ENCODE data around the gene LGALSL.
A peak's percentile ranks its signal among the peaks of the same experiment; 100 is the strongest.

The LGALSL gene

DNA sequence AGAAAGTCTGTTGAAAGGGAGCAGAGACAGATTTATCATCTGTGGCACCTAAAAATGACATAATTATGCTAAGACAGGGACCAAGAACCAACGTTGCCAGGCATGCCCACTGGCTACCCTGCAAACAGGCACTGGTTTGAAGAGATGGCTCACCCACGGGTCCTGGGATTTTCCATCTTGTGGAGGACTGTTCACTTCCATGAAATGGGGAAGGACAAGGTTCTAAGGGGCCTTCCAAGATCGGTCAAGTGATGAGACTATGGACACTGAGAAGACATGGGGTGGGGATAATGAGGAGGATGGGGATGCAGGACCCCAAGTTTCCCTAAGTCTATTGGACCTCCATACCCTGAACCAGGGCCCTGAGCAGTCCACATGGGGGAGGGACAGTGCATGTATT, 18.9 kb downstream of the LGALSL start:
- no peak for DNase-seq

DNA sequence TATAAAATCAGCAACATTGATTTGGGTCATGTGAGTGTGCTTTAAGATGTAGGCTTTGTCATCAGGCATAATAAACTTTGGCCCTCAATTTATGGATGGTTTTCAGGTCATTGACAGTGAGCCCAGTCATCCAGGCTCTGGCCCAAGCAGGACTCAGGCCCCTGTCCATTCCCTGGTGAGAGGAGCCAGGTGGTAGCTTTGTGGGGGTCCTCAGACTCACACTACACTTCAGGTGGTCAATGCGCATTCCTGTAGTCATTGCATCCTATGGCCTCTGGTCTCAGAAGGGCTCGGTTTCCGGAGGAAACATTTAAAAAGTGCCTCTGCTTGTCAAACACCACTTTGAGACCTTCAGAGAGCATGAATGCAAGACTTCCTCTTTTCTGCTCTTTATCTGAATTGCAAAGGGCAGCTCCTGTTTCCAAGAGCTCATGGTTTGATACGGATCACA, 20.2 kb downstream of the LGALSL start:
- no peak for DNase-seq

DNA sequence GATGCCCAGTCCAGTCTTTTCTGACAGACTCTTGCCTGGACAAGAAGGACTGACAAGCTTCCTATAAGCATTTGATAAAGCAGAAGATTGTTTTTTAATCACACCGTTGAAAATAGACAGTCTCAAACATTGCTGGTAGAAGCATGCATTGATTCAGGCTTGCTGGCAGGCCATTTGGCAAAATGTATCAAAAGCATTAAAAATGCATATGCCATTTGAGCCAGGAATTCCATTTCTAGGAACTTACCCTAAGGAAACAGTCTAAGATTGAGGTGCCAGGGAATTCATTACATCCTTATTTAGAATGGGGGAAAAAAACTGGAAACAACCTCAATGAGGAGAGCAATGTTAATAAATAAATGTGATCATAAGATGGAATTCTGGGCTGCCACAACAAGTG, 20.7 kb downstream of the LGALSL start:
- DNase-seq: no peak

DNA sequence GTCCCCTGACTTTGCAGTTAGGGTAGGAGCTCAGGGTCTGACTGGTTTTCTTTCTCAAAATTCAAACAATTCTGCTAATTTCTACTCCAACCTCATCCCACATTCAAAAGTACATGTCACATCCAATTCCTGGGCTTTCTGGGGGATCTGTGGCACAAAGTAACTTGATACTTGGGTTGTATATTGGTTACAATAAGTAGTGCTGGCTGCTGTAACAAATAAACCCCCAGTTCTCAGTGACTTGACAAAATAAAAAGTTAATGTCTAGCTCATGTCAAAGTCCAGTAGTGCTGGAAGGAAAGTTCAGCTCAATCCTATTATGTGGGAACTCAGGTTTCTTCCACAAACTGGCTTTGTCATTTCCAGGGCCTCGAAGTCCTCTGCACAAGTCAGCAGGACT, 23.1 kb downstream of the LGALSL start:
- DNase-seq: no peak

DNA sequence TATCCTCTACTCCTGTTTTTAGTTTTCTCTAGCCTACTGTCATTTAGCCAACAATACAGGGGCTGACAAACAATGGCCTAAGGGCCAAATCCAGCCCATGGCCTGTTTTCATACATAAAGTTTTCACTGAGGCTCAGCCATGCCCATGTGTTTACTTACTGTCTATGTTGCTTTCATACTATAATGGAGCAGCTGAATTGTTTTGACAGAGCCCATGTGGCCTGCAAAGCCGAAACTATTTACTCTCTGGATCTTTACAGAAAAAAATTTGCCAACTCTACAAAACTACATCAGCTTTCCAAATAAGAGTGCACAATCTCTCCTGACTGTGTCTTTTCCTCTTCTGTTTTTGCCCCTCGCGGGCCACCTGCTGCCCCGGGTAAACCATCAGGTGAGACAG, 24.0 kb downstream of the LGALSL start:
- no peak for DNase-seq

DNA sequence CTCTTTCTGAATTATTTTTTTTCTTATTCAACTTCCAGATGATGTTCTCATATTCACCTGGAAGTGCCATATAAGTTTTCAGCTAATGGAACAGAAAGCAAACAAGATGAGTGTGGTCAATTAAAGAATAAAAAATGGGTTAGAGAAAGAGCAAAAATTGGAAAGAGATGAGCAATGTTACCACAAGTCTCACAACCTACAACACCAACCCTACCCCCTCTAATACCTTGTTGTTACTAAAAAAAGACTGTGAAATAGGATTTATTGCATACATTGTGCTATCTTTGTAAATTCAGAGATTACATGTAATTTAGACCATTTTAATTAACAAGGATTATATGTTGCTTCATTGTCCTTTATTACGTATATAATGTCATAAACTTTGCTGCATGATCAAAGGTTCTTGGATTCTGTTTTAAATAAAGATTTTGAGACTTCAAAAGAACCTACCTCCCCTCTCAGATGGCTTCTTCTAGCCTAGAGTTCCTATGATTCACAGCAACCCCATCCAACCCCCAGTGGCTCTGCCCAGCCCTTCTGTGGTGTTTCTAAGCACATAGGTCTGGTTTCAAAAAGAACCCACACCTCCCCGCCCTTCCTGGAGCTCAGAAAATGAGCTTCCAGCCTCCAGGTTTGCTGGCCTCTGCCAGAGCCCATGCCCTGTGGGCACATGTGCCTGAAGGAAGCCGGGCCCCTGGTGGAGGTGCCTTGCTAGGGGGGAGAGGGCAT, 24.7 kb downstream of the LGALSL start:
- no peak for DNase-seq

DNA sequence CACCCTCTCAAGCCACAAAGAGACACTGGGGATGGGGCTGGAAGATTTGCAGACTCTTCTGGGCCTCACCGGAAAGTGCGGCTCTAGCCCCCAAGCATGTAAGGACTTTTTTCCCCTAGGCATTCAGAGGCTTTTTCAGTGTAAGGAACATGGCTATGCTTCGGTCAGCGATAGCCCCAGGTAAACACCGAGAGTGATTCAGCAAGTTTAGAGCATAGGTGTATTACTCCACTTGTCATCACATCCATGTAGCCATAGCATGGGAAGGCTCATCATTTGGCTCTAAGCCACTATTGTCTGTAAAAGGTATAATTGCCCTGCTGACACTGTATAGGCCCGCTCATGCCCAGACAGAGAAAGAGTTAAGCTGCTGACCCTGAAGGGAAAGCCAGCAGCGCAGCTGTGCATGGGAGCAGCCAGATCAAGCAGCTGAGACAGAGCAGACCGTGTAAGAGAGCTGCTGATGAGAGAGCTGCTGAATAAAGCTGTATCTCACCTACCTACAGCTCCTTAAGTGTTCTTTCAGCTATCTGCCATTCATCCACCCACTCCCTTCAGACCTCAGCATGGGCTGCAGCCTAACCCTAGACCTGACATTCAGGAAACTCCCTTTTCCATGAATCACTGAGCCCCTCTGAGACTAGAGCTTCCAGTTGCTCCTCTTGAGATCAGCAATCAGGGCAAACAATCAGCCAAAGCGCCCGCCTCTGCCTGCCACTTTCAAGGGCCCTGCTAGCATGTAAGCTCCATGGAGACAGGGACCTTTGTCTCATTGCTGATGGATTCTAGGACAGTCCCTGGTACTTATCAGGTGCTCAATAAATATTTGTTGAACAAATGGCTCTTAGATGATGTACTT, 25.5 kb downstream of the LGALSL start:
- no peak for DNase-seq

DNA sequence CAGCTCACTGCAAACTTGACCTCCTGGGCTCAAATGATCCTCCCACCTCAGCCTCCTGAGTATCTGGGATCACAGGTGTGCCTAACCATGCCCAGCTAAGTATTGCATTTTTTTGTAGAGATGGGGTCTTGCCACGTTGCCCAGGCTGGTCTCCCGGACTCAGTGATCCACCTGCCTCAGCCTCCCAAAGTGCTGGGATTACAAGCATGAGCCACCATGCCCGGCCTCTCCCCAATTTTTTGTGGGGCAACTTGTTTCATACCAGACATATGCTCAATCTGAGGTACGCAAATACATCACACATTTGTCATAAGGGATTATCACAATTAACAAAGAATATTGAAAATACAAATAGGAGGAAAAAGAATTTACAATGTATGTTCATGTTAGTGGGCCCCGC, 27.7 kb downstream of the LGALSL start:
- no peak for DNase-seq

DNA sequence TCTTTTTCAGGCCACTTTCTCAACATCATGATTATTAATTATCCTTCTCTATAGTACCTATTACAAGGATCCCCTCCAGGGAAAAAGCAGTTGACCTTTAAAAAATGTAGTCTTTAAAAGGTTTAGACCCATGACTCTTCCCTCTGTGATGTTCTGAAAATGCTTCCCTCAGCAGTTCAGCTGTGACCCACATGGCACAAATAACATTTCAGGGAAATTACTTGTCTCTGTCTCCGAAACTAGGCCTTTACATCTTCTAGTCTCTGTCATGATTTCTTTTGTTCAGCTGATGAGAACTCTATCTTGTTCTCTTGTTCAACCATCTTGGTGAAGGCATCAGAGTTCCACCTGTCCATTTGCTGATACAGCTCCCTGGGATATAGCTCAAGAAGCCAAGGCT, 28.3 kb downstream of the LGALSL start:
- no peak for DNase-seq

DNA sequence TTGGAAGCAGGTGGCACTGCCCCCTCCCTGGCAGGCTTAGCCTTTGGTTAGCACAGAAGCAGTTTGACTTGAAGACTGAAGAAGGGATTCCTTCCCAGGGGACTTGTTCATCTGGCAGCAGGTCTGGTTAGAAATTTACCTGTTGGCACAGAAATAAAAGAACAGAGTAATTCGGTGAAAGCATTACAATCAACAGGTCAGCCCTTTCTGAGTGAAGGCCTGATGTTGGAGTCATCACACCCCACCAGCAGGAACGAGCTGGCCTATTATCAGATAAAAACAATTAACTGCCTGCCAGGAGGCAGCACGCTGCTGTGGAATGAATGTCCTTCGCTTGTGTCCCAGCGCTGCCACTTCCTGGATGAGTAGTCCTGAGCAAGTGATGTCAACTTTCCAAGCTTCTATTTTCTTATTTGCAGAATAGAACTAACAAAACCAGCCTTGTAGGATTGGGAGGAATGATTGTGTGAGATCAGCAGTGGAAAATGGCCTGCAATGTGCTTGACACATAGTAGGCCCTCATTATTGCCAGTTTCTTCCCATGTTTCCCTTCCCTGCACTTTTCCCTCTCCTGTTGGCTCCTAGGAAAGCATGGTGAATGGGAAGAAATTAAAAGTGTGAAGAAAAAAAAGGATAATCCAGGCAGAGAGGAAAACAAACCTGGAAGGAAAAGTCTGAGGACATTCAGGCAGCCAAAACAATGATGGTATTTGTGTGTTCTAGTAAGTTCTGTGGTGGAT, 29.0 kb downstream of the LGALSL start:
- DNase-seq: no peak

DNA sequence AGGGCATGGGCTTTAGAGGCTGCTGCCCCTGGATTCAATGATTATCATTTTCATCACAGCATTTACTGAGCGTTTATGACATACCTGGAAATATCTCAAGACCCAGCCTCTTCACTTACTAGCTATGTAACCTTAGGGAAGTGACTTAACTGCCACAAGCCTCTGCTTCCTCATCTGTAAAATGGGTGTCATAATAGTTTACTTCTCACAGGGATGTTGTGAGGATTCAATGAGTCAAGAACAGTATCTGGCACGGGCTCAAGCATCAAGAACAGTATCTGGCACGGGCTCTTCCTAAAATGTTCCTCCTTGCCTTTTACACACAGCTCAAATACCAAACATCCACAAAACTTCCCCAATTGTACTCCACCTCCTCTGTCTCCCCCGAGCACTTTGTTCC, 31.4 kb downstream of the LGALSL start:
- DNase-seq: no peak

DNA sequence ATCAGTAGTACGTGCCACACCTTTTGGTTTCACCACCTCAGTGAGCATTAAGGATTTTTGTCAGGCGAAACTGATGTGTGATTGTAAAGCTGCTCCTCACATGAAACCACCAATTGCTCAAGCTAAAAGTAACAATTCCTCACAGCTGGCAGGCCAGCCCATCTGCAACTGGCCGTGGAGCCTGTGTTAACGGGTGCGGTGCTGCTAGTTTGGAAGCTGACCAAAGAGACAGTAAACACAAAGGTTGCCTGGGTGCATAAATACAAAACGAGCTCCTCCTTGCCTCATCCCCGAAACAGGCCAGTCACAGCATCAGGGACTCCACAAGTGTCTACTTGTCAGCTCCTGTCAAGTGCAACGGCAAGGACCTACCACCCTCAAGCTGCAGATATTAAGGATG, 32.0 kb downstream of the LGALSL start:
- DNase-seq: no peak

DNA sequence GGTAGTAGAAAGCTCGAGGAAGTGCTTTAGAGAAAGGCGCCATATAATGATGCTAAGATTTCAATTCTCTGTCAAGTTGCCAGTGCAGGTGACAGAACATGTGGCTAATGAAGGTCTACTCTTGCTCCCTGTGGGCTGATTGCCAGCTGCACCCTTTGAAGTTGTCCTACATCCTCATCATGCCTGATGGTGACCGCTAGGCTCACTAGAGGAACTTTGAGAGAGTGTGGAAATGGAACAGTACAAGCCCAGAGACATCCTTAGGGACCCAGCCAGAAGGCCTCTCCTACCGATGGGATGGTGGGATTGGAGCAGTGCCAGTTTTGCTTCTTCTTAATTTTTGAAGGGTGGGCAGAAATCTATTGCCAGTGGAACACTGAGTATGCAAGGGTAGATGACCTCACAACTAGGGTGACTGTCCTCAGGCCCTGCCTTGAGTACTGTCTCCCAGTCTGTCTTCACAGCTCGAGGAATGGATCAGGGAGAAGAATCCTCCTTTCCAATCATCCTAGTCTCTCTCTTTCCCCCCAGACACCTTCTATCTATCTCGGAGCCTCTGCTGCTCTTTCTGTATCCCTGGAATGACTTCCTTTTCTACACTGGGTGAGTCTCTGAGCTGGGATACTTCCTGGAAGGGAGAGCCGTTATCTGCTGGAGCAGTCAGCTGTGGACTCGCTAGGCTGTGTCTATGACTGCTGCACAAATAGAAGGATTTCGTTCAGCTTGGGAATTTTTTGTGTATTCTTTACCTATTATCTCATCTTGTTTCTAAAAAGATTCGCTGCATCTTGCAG, 33.5 kb downstream of the LGALSL start:
- DNase-seq: no peak

DNA sequence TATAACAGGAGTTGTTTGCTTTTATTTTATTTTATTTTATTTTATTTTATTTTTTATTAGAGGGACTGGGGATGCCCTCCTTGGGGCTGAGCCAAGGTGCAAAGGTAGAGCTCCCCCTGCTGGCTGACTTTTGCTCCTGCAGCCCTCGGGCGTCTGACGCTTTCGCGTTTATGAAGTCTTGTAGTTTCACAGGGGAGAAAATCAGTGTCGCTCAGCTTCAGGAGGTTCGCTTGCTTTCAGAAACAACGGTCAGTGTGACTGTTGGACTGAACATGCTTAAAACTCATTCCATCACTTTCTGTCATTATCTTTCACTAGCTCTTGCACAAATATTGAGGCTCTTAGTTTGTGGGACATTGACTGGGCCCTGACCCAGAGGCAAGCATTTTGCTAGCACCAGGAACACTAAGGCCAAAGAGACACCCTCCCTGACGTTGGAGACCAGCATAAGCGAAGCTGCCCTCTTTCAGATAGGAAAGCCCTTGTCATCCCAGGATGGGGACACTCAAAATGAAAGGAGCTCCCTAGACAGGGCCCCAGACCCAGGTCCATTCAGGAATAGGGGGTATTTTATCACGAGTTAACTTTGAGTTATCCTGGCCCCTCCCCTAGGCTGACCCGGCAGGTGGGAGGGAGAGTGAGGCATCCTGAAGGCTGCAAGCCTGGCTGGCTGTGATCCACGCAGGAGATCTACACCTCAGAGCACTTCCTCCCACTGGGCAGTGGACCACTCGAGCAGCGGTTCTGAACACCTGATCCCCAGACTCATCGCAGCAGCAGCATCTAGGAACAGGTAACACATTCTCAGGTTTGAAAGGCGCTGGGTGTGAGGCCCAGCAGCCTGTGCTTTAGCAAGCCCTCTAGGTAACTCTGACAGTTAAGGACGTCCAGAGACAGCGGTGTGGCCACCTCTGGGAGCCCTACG, 34.4 kb downstream of the LGALSL start:
- peak; percentile 5 for DNase-seq

DNA sequence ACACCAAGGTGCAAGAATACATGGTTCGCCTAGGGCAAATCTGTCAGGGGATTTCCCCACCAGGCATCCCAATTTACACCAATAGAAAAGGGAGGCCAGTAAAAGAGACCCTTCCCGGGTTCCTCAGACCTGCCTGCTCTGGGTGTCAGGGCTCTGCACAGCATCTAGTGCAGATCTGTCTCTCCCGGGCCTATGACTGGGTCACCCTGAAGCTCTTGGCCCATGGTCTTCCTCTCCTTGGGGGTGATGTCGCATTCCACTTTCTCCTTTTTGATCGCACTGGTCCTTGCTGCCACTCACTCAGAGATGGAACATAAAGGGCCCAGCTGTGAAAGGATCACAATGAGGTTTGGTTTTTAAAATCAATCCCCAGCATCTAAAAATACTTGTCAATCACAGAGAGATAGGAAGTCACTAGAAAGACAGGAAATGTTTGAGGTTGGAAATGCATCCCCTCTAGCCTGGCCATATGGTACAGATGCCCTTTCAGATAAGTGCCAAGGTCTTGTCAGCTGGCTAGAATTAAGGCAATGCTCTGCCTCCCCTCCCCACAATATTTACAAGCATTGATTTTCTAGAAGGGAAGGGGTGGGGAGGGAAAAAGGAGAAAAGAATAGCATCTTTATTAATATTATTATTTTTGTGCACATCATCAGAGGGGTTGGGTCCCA, 35.3 kb downstream of the LGALSL start:
- no peak for DNase-seq

DNA sequence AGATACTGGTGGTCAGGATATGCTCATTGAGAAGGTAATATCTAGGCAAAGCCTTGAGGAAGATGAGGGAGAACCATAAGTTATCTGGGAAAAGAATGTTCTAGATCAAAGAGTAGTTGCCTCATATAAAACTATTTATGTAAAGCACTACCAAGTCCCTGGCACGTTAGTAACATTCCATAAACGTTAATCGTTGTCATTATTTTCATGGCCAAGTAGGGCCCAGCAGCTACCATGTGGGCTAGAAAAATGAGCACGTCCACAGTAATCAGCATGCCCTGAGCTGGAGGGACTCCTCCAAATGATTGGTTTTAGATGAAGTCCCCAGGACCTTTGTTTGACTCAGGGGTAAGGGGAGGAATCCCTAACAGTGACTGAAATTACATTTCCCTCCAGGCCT, 37.5 kb downstream of the LGALSL start:
- no peak for DNase-seq

DNA sequence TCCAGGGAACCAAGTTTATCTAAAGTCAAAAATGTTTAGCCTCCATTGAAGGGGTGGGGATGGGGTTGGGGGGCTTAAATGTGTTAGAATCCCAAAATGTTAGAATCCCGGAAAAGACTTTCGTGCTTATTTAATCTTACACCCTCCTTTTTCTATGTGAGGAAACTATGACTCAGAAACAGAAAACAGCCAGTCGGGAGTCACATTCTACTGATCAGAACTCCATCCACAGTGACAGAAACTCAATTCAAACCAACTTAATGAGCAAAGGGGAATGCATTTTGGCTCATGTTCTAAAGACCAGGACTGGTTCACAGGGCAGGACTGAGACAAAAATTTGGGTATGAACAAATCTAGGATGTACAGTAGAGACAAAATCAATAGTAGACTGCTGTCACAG, 38.3 kb downstream of the LGALSL start:
- DNase-seq: no peak

DNA sequence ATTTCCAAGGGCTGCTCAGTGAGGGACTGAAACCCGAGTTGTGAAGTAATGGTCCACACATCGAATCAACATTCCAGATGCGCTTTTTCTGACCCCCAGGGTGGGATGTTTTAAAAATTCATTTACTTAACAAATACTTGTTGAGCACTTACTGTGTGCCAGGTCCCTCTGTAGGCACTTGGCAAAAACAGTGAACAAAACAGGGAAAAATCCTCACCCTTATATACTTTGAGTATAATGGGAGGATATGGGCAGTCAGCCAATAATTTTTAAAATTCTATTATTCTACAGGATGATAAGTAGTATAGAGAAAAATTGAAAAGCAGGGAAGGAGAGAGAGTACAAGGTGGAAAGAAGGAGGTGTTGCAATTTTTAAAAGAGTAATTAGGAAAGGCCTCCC, 38.9 kb downstream of the LGALSL start:
- DNase-seq: no peak

DNA sequence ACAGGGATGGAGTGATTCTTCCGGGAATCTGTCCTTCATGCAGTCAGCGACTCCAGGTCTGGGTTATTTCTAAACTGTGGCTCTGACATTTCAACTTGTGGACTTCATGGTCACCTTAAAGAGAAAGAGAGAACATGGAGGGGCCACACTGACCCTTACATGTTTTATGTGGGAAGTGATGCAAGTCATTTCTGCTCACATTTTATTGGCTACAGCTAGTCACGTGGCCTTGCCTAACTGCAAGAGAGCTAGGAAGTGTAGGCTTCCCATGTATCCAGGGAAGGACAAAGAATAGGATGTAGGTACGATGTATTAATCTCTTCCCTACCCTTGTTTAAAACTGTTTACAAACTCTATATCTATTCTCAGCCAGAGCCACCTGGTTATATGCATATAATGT, 39.8 kb downstream of the LGALSL start:
- DNase-seq: no peak

DNA sequence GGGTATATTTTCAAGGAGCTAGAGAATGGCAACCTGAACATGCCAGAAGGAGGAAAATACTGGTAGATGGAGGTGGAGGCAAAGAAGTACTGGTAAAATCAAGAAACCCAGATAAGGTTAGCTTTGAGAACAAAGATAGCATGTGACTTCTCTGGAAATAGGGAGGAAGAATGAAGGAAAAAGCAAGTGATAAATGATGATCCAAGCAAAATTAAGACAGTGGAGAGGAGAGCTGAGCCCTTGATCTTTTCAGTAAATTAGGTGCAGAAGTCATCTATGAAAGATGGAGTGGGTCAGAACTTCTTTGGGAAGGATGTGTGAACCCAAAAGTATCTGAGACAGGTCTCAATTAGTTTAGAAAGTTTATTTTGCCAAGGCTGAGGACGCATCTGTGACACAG, 44.5 kb downstream of the LGALSL start:
- no peak for DNase-seq

DNA sequence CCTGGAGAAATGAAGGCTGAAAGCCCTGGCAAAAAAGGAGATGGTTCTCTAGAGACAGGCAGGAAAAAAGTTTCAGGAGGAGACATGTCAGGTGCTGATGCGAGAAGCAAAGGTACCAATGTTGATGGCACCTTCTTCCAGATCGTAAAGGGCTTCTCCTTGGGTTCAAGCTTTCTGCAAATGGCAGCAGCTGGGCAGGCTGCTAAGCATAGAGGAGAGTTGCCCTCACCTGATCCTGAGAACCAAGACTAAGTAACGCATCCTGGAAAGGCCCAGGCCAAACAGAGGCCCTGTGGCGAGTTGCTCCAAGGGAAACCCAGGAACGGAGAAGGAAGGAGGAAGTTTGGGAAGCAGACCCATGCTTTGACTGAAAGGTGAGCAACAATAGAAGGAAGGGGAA, 46.6 kb downstream of the LGALSL start:
- no peak for DNase-seq

Data from activated gamma-delta T cell (primary cell).